C1 segment of cervical spinal cord (tissue), 14 donors: ENCODE results near the gene B3GNT7.
"Not testable (repeated sequence)": the region's sequence is repeated elsewhere in the genome, so short reads cannot be mapped to it uniquely, and the experiment has no call there.

Source experiments
- DNase-seq, 14 donors: peaks; one replicate each; lab custom pipeline; 2025; lab: John Stamatoyannopoulos, UW

B3GNT7 gene

GRCh38 chr2:231400681-231401080, 5.2 kb downstream of the B3GNT7 start:
- DNase-seq: not testable (repeated sequence)

- not testable (repeated sequence) for DNase-seq
These were observed 5.6 kb downstream of the B3GNT7 start for GRCh38 chr2:231401101-231401500.

DNA sequence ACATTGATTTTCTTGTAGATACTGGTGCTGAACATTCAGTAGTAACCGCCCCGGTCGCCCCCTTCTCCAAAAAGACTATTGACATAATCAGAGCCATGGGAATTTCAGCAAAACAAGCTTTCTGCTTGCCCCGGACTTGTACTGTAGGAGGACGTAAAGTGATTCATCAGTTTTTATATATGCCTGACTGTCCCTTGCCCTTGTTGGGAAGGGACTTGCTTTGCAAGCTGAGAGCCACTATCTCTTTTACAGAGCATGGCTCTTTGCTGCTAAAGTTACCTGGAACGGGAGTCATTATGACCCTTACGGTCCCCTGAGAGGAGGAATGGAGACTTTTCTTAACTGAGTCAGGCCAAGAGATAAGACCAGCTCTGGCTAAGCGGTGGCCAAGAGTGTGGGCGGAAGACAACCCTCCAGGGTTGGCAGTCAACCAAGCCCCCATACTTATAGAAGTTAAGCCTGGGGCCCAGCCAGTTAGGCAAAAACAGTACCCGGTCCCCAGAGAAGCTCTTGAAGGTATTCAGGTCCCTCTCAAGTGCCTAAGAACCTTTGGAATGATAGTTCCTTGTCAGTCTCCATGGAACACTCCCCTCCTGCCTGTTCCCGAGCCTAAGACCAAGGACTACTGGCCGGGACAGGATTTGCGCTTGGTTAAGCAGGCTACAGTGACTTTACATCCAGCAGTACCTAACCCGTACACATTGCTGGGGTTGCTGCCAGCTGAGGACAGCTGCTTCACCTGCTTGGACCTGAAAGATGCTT, 8.1 kb downstream of the B3GNT7 start:
- not testable (repeated sequence) for DNase-seq

DNA sequence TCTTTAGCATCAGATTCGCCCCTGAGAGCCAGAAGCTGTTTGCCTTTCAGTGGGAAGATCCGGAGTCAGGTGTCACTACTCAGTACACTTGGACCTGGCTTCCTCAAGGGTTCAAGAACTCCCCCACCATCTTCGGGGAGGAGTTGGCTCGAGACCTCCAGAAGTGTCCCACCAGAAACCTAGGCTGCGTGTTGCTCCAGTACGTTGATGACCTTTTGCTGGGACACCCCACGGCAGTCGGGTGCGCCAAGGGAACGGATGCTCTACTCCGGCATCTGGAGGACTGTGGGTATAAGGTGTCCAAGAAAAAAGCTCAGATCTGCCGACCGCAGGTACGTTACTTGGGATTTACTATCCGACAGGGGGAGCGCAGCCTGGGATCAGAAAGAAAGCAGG, 8.7 kb downstream of the B3GNT7 start:
- DNase-seq: not testable (repeated sequence)

- peak in 1 of 14 donors; percentile 18 for DNase-seq
These were observed 10.3 kb downstream of the B3GNT7 start for GRCh38 chr2:231405601-231406367.

- DNase-seq: not testable (repeated sequence)
These were observed 12.2 kb downstream of the B3GNT7 start for GRCh38 chr2:231407686-231408085.

DNA sequence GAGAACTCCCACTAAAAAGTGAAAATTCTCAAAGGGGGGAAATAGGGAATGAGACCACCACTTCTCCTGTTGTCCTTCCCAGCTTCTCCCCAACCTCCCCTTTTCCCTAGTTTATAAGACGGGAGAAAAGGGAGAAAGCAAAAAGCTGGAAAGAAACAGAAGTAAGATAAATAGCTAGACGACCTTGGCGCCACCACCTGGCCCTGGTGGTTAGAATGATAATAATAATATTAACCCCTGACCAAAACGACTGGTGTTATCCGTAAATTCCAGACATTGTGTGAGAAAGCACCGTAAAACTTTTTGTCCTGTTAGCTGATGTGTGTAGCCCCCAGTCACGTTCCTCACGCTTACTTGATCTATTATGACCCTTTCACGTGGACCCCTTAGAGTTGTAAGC, 12.8 kb downstream of the B3GNT7 start:
- DNase-seq: not testable (repeated sequence)

GRCh38 chr2:231409776-231410175, 14.3 kb downstream of the B3GNT7 start:
- no peak for DNase-seq

- no peak for DNase-seq
These were observed 14.9 kb downstream of the B3GNT7 start for GRCh38 chr2:231410293-231411004.

GRCh38 chr2:231411237-231411636, 15.7 kb downstream of the B3GNT7 start:
- DNase-seq: no peak

DNA sequence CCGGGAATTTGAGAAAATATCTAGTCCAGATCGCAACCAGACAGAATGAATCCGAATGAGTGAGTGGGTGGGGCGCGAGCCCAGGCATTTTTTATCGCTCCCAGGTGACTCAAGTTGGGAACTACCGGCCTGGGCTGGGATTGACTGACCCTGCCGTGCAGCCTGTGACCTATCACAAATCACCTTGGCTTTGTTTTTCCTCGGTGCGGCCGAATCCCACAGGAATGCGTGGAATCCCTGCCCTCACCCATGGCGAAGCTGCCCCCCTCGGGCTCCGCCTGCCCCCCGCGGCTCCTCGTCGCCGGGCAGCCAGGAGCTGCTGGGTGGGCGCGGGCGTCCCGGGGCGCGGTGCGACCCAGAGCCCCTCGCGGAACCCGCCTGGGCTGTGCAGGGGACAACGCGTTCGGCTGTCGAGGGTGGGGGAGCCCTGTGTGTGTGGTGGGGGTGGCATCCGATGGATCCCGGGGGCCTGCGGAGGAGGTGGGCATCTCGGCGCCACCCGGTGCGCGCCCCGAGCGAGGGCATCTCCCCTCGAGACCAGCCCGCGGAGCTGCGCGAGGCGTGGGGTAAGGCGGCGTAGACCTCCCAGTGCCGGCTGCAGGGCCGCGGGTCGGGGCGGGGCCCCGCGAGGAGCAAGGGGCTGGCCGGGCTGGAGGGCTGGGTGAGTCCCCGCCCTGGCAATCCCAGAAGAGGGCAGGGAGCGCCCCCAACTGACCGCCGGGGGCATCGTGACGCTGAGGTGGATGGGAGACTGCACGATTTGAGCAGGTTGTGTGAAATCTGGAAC, 16.5 kb downstream of the B3GNT7 start:
- peak in 12 of 14 donors; percentile 35 to 84 (median 68) for DNase-seq

- no peak for DNase-seq
These were observed 17.1 kb downstream of the B3GNT7 start for GRCh38 chr2:231412618-231412963.

DNA sequence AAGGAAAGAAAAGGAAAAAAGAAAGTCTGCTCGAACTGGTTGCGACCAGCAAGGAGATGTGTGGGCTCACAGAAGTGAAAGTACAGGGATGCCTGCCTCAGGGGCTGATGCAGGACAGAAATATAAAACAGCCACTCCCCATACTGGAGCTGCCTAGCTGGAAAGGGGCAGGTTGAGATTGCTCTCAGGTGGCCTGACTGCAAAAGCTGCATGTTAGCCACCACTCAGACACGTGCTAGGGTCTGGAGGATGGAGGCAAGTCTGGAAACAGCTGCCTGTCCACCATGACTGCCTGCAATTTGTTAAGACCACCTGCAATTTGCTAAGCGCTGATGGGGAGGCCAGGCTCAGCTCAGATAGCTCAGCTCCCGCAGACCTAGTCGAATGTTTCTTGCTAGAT, 17.9 kb downstream of the B3GNT7 start:
- DNase-seq: no peak

GRCh38 chr2:231413921-231414476, 18.5 kb downstream of the B3GNT7 start:
- no peak for DNase-seq

DNA sequence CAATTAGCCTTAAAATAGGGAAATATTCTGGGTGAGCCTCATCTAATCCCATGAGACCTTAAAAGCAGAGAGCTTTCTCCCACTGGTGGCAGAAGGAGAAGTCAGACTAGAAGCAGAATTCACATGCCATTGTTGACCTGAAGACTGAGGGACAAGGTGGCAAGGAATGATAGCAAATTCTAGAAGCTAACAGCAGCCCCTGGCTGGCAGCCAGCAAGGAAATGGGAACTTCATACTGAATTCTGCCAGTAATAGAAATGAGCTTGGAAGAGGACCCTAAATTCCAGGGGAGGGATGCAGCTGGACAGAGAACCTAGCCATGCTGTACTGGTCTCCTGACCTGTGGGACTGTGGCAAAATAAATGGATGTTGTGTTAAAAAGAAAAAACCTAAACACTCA, 19.5 kb downstream of the B3GNT7 start:
- DNase-seq: no peak

DNA sequence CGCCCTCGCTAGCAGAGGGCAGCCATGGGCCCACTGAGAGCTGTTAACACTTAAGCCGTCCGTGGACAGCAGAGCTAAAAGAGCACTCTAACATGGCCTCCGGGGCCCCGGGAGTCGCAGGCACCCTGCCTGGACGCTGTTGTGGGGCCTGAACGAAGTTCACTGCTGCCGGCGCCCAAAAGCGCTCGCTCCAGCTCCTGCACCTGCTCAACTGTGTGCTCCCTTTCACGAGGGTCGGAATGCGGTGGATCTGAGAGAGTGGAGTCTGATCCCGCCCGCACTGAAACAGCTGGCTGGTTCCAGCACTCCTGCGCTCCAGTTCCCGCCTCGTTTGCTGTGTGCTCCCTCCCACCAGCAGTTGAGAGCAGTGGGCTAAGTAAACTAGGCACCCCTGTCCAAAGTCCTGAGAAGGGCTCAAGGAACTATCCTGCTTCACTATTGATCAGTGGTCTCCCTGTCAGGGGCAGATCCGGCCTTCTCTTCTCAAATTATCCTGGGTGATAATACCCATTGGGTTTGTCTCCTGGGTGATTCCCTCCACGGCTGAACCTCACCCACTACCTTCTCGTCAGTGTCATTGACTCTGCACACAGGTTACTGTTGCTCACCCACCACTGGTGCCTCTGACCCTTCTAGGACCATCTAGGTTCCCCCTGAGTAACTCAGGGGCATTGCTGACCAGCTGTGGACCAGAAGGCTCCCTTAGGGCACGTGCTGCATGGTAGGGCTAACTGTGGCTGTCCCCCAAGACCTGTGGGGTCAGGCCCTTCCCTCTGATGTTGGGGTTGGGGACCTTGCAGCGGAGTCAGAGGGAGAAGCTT, 23.5 kb downstream of the B3GNT7 start:
- no peak for DNase-seq

DNA sequence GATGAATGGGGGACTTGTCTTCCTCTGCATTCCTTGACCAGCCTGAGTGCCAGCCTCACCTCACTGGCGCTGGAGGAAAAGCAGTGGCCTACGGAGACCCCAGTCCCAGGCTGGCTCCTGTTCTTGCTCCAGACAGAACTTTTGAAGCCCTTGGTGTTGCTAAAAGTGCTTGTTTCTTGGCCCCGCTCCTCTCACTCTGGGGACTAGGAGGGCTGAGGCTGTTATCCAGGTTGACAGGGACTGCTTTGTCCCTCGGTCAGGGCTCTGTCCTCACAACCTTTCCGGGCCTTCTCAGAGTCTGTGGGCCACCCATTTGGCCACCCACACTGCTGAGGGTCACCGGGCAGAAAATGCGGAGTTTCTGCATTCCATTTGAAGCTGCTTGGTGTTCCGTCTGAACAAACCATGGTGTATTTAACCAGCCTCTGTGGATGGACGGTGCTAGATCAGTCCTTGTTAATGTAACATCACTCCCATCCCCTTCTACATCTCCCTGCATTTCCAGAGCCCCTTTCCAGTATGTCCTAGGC, 25.6 kb downstream of the B3GNT7 start:
- no peak for DNase-seq

DNA sequence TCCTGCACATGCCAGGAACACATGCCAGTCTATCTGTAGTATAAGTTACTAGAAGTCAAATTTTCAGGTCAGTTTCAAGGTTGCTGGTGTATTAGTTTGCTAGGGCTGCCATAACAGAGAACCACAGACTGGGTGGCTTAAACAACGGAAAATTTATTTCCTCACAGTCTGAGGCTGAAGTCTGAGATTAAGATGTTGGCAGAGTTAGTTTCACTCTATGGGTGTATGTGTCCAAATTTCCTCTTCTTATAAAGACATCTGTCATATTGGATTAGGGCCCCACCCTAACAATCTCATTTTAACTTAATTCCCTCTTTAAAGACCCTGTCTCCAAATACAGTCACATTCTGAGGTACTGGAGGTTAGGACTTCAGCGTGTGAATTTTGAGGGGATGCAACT, 26.5 kb downstream of the B3GNT7 start:
- DNase-seq: no peak

- no peak for DNase-seq
These were observed 27.7 kb downstream of the B3GNT7 start for GRCh38 chr2:231423176-231423575.

GRCh38 chr2:231425291-231425810, 29.8 kb downstream of the B3GNT7 start:
- no peak for DNase-seq
